OCI-LY3 (cell line): ENCODE data around the gene BCL6B.

Experiments used
- H2AFZ ChIP-seq: fragments of 200-600, 300-600 bp; shearing (Covaris generic); 2 replicates; pipeline ENCODE4 v1.6.0; 2014; ENCODE audit warnings: antibody characterized with exemption, low read depth, low read length
- H3K27ac ChIP-seq: fragments of 200-600, 300-600 bp; sonication (generic); 2 replicates; pipeline ENCODE4 v1.5.1; 2014; ENCODE audit warnings: mild to moderate bottlenecking, low read length, moderate library complexity, mixed read lengths
- H3K27me3 ChIP-seq: fragments of 200-600, 300-600 bp; sonication (generic); 2 replicates; pipeline ENCODE4 v1.6.1; 2014; ENCODE audit warnings: low read depth, low read length, mixed read lengths
- H3K36me3 ChIP-seq: fragments of 200-600, 300-600 bp; sonication (generic); replicated peaks from 2 replicates; pipeline ENCODE3; 2014; ENCODE audit warnings: low read depth, low read length, mixed read lengths
- H3K4me1 ChIP-seq: fragments of 300-600, 200-600 bp; sonication (generic); 2 replicates; pipeline ENCODE4 v1.6.1; 2014; ENCODE audit warnings: low read length, mixed read lengths
- H3K4me2 ChIP-seq: fragments of 200-600, 300-600 bp; sonication (generic); 2 replicates; pipeline ENCODE4 v1.6.1; 2014; ENCODE audit warnings: low read length, mixed read lengths
- H3K4me3 ChIP-seq: fragments of 300-600, 200-600 bp; sonication (generic); 2 replicates; pipeline ENCODE4 v1.5.1; 2014; ENCODE audit warnings: antibody characterized with exemption, mild to moderate bottlenecking, low read length, moderate library complexity
- H3K79me2 ChIP-seq: fragments of 300-600, 200-600 bp; shearing (Covaris generic); 2 replicates; pipeline ENCODE4 v1.6.1; 2014; ENCODE audit warnings: mild to moderate bottlenecking, low read length, mixed read lengths
- H3K9ac ChIP-seq: fragments of 300-600, 200-600 bp; shearing (Covaris generic); 2 replicates; pipeline ENCODE4 v1.6.0; 2014; ENCODE audit warnings: mild to moderate bottlenecking, low read length, moderate library complexity
- H3K9me3 ChIP-seq: fragments of 200-600, 300-600 bp; shearing (Covaris generic); 2 replicates; pipeline ENCODE4 v1.6.1; 2014; ENCODE audit warnings: low read length, mixed read lengths; ENCODE audit not compliant: insufficient read depth
- H4K20me1 ChIP-seq: fragments of 200-600, 300-600 bp; sonication (generic); 2 replicates; pipeline ENCODE4 v1.6.1; 2016; ENCODE audit warnings: low read length, mixed read lengths; ENCODE audit not compliant: insufficient read depth
- EZH2phosphoT487 ChIP-seq: fragments of 200-600 bp; shearing (Covaris generic); IDR thresholded peaks from 2 replicates; pipeline ENCODE4 v1.6.1; 2018; ENCODE audit warnings: antibody characterized with exemption, mixed run types, low read depth
- TF ChIP-seq, protein P1 (sequence below): fragments of 200-600, 300-600 bp; sonication (generic); IDR thresholded peaks from 2 replicates; pipeline ENCODE4 v1.5.1; 2014; ENCODE audit warnings: antibody characterized with exemption, low read length, low read depth

The BCL6B gene

DNA sequence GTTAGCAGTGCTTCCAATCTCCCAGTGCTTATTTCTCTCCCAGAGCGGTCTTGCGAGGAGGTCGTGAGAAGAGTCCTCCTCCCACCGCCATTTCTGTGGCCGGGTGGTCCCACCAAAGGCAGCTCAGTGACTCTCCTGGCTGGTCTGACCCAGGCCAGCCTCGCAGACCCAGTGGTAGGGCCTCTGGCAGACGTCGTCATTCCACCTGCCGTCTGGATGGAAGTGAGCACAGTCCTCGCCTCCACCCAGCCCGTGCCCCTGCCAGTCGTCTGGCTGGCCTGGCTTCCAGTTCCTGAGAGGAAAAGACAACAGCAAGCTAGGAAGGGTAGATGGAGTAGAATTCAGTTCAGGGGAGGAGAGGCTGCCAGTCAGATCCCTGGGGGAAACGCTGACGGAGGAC, 52.1 kb downstream of the BCL6B start:
- Histone ChIP-seq H3K9me3 (no peaks in the 10 kb centered on the region), H3K4me1 (no peaks in the 10 kb centered on the region), H3K4me3 (no peak overlapping the region), H3K9ac (no peak overlapping the region), H3K4me2 (no peak overlapping the region), H3K36me3 (no peaks in the 10 kb centered on the region), H2AFZ (no peak overlapping the region), H3K79me2 (no peaks in the 10 kb centered on the region), H3K27me3 (no peaks in the 10 kb centered on the region), H3K27ac (no peak overlapping the region), H4K20me1 (no peaks in the 10 kb centered on the region)
- TF ChIP-seq EZH2phosphoT487, result no peak
- TF ChIP-seq, protein P1, sequence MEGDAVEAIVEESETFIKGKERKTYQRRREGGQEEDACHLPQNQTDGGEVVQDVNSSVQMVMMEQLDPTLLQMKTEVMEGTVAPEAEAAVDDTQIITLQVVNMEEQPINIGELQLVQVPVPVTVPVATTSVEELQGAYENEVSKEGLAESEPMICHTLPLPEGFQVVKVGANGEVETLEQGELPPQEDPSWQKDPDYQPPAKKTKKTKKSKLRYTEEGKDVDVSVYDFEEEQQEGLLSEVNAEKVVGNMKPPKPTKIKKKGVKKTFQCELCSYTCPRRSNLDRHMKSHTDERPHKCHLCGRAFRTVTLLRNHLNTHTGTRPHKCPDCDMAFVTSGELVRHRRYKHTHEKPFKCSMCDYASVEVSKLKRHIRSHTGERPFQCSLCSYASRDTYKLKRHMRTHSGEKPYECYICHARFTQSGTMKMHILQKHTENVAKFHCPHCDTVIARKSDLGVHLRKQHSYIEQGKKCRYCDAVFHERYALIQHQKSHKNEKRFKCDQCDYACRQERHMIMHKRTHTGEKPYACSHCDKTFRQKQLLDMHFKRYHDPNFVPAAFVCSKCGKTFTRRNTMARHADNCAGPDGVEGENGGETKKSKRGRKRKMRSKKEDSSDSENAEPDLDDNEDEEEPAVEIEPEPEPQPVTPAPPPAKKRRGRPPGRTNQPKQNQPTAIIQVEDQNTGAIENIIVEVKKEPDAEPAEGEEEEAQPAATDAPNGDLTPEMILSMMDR, result no peak

DNA sequence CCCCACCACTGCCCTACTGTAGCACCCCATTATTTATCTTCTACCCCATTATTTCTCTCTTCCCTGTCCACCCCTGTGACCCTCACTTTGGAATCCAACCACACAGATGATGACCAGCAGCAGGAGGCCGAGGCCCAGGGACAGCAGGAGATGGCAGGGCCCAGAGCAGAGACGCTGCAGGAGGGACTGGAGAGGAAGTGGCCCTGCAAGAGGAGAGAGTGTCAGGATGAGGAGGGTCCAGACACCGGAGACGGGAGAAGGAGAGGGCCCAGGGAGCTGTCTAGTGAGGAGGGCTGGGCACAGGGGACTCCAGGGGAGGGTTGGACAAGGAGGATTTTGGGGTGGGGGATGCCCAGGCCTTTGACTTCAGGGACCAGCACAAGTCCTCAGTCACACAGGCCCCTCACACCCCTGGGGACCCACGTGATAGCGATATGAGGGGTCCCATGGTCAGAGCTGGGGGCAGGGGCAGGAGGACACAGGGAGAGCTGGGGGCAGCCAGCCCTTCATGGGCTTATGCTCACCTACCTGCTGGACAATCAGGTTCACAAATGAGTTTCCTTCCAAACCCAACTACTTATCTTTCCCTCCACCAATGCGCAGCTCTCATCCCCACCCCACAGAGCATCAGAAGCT, 55.2 kb downstream of the BCL6B start:
- Histone ChIP-seq H3K4me1 (no peaks in the 10 kb centered on the region), H2AFZ (no peak overlapping the region), H3K4me2 (no peak overlapping the region), H3K9ac (no peak overlapping the region), H3K79me2 (no peaks in the 10 kb centered on the region), H3K27ac (no peak overlapping the region), H4K20me1 (no peaks in the 10 kb centered on the region), H3K27me3 (no peaks in the 10 kb centered on the region), H3K9me3 (no peaks in the 10 kb centered on the region), H3K36me3 (no peaks in the 10 kb centered on the region), H3K4me3 (no peak overlapping the region)
- no peak for TF ChIP-seq EZH2phosphoT487
- TF ChIP-seq, protein P1, result no peak

DNA sequence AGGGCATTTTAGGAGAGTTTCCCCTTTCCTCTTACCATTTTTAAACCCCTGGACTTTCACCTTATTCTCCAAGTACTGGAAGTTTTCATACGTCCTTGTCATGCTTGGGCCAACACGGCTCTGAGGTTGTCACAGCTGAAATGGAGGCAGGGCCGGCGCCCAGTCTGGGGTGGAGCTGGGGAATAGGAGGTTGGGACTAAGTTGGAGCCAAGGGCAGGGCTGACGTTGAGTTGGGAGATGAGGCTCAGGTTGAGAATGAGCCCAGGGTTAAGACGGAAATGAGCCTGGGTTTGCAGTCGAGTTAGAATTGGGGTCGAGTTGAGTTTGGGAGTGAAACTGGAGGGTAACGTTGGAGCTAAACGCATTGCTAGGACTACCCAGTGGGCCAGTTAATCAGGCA, 55.9 kb downstream of the BCL6B start:
- Histone ChIP-seq H2AFZ (no peak overlapping the region), H3K36me3 (no peaks in the 10 kb centered on the region), H3K4me2 (no peak overlapping the region), H3K9me3 (no peaks in the 10 kb centered on the region), H3K27ac (no peak overlapping the region), H3K4me3 (no peak overlapping the region), H3K4me1 (no peaks in the 10 kb centered on the region), H3K27me3 (no peaks in the 10 kb centered on the region), H4K20me1 (no peaks in the 10 kb centered on the region), H3K9ac (no peak overlapping the region), H3K79me2 (no peaks in the 10 kb centered on the region)
- TF ChIP-seq EZH2phosphoT487, result no peak
